Testis (tissue), 2 donors: Measurements from ENCODE around the gene ACAP3.

Experiments
- CTCF ChIP-seq, 3 experiments: fragments of 450-650 bp in 2 of 3; fragments of 200-600 bp in 1 of 3; sonication (generic) in 1 of 3; IDR thresholded peaks; one replicate each; pipeline ENCODE4 v1.5.1; 2016 to 2019; ENCODE audit warnings: antibody characterized with exemption in 3 of 3, mild to moderate bottlenecking in 2 of 3, moderate library complexity in 1 of 3
- POLR2A ChIP-seq: fragments of 450-650 bp; IDR thresholded peaks from one replicate; pipeline ENCODE4 v1.6.1; 2017; ENCODE audit warnings: antibody characterized with exemption, mild to moderate bottlenecking, moderate library complexity

- TF ChIP-seq CTCF (IDR thresholded peaks at IDR 0.05), result no peak
- no peak for TF ChIP-seq POLR2A
These were observed 9.8 kb downstream of the ACAP3 start for GRCh38 chr1:1297802-1298424.
